Stimulated activated naive CD8-positive, alpha-beta T cell treated with anti-CD3 and anti-CD28 coated beads, Interleukin-15, Interleukin-2, amounts not matched to agents 100 ng/mL and 50 ng/mL, for 24 hours (primary cell): ENCODE measurements around the gene TNFRSF8.
"Not testable (repeated sequence)": the region's sequence is repeated elsewhere in the genome, so short reads cannot be mapped to it uniquely, and the experiment has no call there.

Experiments used
- H3K27ac Mint-ChIP-seq: one replicate; pipeline ENCODE4 v1.8.0; 2021; ENCODE audit warnings: mild to moderate bottlenecking, mixed read lengths
- H3K27me3 Mint-ChIP-seq: one replicate; pipeline ENCODE4 v1.8.0; 2021; ENCODE audit warnings: mixed read lengths
- H3K36me3 Mint-ChIP-seq: one replicate; pipeline ENCODE4 v1.8.0; 2021; ENCODE audit warnings: low read depth, mixed read lengths
- H3K4me1 Mint-ChIP-seq: one replicate; pipeline ENCODE4 v1.8.0; 2021; ENCODE audit warnings: low read depth, mixed read lengths
- H3K4me3 Mint-ChIP-seq: one replicate; pipeline ENCODE4 v1.8.0; 2021; ENCODE audit warnings: mild to moderate bottlenecking, mixed read lengths
- H3K9me3 Mint-ChIP-seq: one replicate; pipeline ENCODE4 v1.8.0; 2021; ENCODE audit warnings: mixed read lengths

TNFRSF8 gene

DNA sequence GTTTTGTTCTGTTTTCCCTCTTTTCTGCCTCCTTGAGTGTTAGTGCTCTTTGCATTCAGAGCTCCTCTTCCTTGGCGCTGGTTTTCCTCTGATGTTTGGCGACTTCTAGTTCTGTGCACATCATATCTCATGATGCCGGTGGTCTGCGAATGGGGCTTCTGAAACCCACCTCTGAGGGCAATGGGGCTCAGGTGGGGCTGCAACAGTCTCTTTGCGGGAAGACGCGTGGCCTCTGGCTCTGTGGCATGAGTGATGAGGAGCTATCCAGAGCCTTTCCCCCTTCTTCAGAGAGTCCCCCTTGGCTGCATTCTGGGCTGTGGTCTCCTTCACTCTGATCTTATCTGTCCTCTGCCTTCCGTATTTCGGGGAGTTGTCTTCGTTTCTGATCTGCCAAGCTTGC is 39.0 kb downstream of the TNFRSF8 start:
- no peak overlapping the region for H3K4me3 Mint-ChIP-seq
- H3K4me1 Mint-ChIP-seq: no peaks in the 10 kb centered on the region
- H3K36me3 Mint-ChIP-seq: no peaks in the 10 kb centered on the region
- no peaks in the 10 kb centered on the region for H3K9me3 Mint-ChIP-seq
- no peak overlapping the region for H3K27ac Mint-ChIP-seq
- no peaks in the 10 kb centered on the region for H3K27me3 Mint-ChIP-seq

GRCh38 chr1:12104417-12104816 is 41.3 kb downstream of the TNFRSF8 start:
- Mint-ChIP-seq H3K27me3 (no peaks in the 10 kb centered on the region), H3K9me3 (no peaks in the 10 kb centered on the region), H3K27ac (no peak overlapping the region), H3K4me3 (no peak overlapping the region), H3K4me1 (no peaks in the 10 kb centered on the region), H3K36me3 (no peaks in the 10 kb centered on the region)

DNA sequence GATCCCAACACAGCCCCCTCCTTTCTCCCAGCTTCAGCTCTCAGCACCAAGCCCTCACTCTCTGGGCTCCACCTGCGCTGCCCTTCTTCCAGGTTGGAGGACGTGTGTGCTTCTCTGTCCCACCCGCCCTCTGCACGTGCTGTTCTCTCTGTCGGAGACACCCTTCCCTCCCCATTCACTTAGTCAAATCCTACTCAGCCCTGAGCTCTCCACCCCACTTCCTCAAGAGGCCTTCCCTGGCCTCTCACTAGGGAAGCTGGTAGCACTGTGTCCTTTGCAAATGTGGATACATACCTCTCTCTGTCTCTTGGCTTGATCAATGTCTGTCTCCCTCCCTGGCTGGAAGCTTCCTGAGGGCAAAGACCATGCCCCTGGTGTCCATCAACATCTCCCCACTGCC is 43.0 kb downstream of the TNFRSF8 start:
- no peaks in the 10 kb centered on the region for H3K9me3 Mint-ChIP-seq
- H3K36me3 Mint-ChIP-seq: no peaks in the 10 kb centered on the region
- H3K4me3 Mint-ChIP-seq: no peak overlapping the region
- H3K4me1 Mint-ChIP-seq: no peaks in the 10 kb centered on the region
- H3K27ac Mint-ChIP-seq: no peak overlapping the region
- H3K27me3 Mint-ChIP-seq: no peaks in the 10 kb centered on the region

- H3K36me3 Mint-ChIP-seq, H3K4me3 Mint-ChIP-seq, H3K9me3 Mint-ChIP-seq, H3K4me1 Mint-ChIP-seq, H3K27me3 Mint-ChIP-seq, H3K27ac Mint-ChIP-seq: not testable (repeated sequence)
Observed at GRCh38 chr1:12106861-12107260, 43.8 kb downstream of the TNFRSF8 start.

DNA sequence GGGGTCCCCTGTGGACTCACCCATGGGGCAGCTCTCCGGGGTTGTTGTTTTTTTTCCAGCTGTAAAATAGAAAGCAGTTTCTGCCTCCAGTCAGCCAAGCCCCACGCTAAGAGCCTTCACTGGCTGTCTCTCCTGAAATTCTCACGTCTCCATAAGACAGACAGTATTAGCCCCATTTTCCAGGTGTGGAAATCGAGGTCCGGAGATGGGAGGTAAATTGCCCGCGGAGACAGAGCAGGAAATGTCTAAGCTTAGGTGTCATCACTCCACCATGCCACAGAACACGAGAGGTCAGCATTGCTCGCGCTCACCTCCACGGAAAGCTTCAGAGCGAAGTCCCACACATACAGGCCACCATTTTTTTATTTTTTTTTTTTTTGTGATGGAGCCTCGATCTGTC is 44.6 kb downstream of the TNFRSF8 start:
- no peak overlapping the region for H3K4me3 Mint-ChIP-seq
- no peaks in the 10 kb centered on the region for H3K27me3 Mint-ChIP-seq
- H3K4me1 Mint-ChIP-seq: no peaks in the 10 kb centered on the region
- no peaks in the 10 kb centered on the region for H3K36me3 Mint-ChIP-seq
- no peaks in the 10 kb centered on the region for H3K9me3 Mint-ChIP-seq
- no peak overlapping the region for H3K27ac Mint-ChIP-seq

GRCh38 chr1:12109901-12110300 is 46.8 kb downstream of the TNFRSF8 start:
- Mint-ChIP-seq H3K4me1 (peaks cover 13% of the 10 kb centered on the region), H3K27ac (no peak overlapping the region), H3K9me3 (no peaks in the 10 kb centered on the region), H3K36me3 (no peaks in the 10 kb centered on the region), H3K4me3 (no peak overlapping the region), H3K27me3 (no peaks in the 10 kb centered on the region)

DNA sequence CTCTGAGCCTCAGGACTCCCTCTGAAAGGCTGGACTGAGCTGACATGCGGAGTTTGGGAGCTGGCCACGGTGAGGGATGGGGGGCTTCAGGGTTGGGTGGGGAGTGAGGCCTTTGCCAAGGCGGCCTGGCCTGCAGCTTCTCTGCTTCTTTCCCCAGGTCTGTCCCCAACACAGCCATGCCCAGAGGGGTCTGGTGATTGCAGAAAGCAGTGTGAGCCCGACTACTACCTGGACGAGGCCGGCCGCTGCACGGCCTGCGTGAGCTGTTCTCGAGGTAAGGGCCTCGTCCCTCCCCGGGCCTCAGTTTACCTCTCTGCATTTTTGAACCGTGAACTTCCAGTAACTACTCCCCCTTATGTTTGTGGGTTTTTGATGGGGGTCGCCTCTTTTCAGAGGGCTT is 48.6 kb downstream of the TNFRSF8 start:
- H3K4me3 Mint-ChIP-seq: no peak overlapping the region
- H3K27me3 Mint-ChIP-seq: no peaks in the 10 kb centered on the region
- H3K36me3 Mint-ChIP-seq: no peaks in the 10 kb centered on the region
- no peak overlapping the region for H3K27ac Mint-ChIP-seq
- H3K9me3 Mint-ChIP-seq: no peaks in the 10 kb centered on the region
- peaks cover 13% of the 10 kb centered on the region for H3K4me1 Mint-ChIP-seq

DNA sequence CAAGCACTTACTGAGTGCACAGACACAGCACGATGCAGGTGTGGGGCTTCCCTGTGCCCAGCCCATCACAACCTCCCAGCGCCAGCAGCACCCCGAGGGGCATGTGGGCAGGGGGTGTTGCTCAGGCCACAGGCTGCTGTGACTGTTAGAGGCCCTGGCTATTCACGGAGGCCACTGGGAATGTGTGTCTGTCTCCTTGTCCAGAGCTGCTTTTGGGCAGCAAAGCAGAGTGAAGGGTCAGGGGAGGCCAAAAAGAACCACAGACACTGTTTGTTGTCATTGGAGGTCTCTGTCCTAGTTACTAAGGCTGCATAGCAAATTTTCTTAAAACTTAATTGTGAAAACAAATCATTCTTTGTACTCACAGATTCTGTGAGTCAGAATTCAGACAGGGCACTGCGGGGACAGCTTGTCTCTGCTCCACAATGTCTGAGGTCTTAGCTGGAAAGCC is 49.6 kb downstream of the TNFRSF8 start:
- Mint-ChIP-seq H3K27me3 (no peaks in the 10 kb centered on the region), H3K4me3 (no peak overlapping the region), H3K9me3 (no peaks in the 10 kb centered on the region), H3K36me3 (no peaks in the 10 kb centered on the region), H3K4me1 (peaks cover 13% of the 10 kb centered on the region), H3K27ac (no peak overlapping the region)

GRCh38 chr1:12113433-12114339 is 50.6 kb downstream of the TNFRSF8 start:
- no peaks in the 10 kb centered on the region for H3K36me3 Mint-ChIP-seq
- H3K4me3 Mint-ChIP-seq: no peak overlapping the region
- H3K27me3 Mint-ChIP-seq: no peaks in the 10 kb centered on the region
- peaks cover 13% of the 10 kb centered on the region for H3K4me1 Mint-ChIP-seq
- H3K27ac Mint-ChIP-seq: peak overlapping the region; percentile 49
- no peaks in the 10 kb centered on the region for H3K9me3 Mint-ChIP-seq

GRCh38 chr1:12114340-12114683 is 51.2 kb downstream of the TNFRSF8 start:
- Mint-ChIP-seq H3K9me3 (no peaks in the 10 kb centered on the region), H3K4me3 (no peak overlapping the region), H3K27me3 (no peaks in the 10 kb centered on the region), H3K4me1 (peaks cover 13% of the 10 kb centered on the region), H3K27ac (no peak overlapping the region), H3K36me3 (no peaks in the 10 kb centered on the region)

GRCh38 chr1:12114916-12115315 is 51.8 kb downstream of the TNFRSF8 start:
- Mint-ChIP-seq H3K4me3 (no peak overlapping the region), H3K4me1 (peaks cover 13% of the 10 kb centered on the region), H3K9me3 (no peaks in the 10 kb centered on the region), H3K27ac (no peak overlapping the region), H3K36me3 (peaks cover under 1% of the 10 kb centered on the region), H3K27me3 (no peaks in the 10 kb centered on the region)

GRCh38 chr1:12121212-12122003 is 58.3 kb downstream of the TNFRSF8 start:
- peaks cover 4% of the 10 kb centered on the region for H3K36me3 Mint-ChIP-seq

GRCh38 chr1:12123172-12123571 is 60.1 kb downstream of the TNFRSF8 start:
- Mint-ChIP-seq H3K36me3 (peaks cover 4% of the 10 kb centered on the region), H3K27ac (no peak overlapping the region), H3K4me1 (peaks cover 54% of the 10 kb centered on the region), H3K27me3 (peaks cover 14% of the 10 kb centered on the region), H3K4me3 (no peak overlapping the region), H3K9me3 (no peaks in the 10 kb centered on the region)

More at GRCh38 chr1:12121212-12122003, 58.3 kb downstream of the TNFRSF8 start:
- H3K4me3 Mint-ChIP-seq: no peak overlapping the region
- H3K27ac Mint-ChIP-seq: no peak overlapping the region
- no peaks in the 10 kb centered on the region for H3K9me3 Mint-ChIP-seq
- peaks cover 14% of the 10 kb centered on the region for H3K27me3 Mint-ChIP-seq
- peaks cover 36% of the 10 kb centered on the region for H3K4me1 Mint-ChIP-seq

DNA sequence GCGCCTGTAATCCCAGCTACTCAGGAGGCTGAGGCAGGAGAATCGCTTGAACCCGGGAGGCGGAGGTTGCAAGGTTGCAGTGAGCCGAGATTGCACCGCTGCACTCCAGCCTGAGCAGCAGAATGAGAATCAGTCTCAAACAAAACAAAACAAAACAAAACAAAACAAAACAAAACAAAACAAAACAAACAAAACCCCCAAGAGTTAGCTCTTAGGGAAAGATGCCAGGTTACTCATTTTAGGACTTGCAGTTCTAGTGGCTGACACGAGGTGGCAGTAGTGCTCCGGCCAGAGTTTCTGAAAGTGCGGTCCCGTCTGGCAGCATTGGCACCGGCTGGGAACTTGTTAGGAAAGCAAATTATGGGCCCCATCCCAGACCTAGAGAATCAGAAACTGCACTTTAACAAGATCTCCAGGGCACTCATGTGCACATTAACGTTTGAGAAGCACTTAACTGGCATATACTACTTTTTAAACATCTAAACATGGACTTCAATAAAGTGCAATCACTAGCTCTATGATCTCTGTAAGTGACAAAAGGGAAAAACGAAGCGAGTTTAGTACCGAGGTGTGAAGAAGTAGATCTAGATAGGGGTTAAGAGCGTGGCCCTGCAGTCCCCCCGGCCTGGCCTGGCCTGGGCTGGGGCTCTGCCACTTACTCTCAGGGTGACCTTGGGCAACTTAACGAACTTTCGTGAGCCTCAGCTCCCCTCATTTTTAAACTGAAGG is 61.8 kb downstream of the TNFRSF8 start:
- peak overlapping the region; percentile 43 for H3K27ac Mint-ChIP-seq
- H3K27me3 Mint-ChIP-seq: peaks cover 14% of the 10 kb centered on the region
- H3K4me3 Mint-ChIP-seq: no peak overlapping the region
- H3K4me1 Mint-ChIP-seq: peaks cover 62% of the 10 kb centered on the region
- no peaks in the 10 kb centered on the region for H3K9me3 Mint-ChIP-seq
- peaks cover 4% of the 10 kb centered on the region for H3K36me3 Mint-ChIP-seq
